Progenitor cell of endocrine pancreas (in vitro differentiated cells): ENCODE results near the gene DZIP3. TPM values are rescaled to one million over a fixed set of nuclear protein-coding genes. Genes with fewer than 3 reads are reported as not detected.

ENCODE experiments used
- DNase-seq: peaks from one replicate; pipeline ENCODE4 v3.0.0; 2021; ENCODE audit warnings: low spot score; ENCODE audit not compliant: unreplicated experiment
- H3K27ac Mint-ChIP-seq: 2 replicates; pipeline ENCODE4 v1.8.0; 2021; ENCODE audit warnings: mild to moderate bottlenecking, moderate library complexity, mixed read lengths
- H3K27me3 Mint-ChIP-seq: 2 replicates; pipeline ENCODE4 v1.8.0; 2021; ENCODE audit warnings: mixed read lengths
- H3K36me3 Mint-ChIP-seq: 2 replicates; pipeline ENCODE4 v1.8.0; 2022; ENCODE audit warnings: mixed read lengths; ENCODE audit not compliant: insufficient read depth
- H3K4me1 Mint-ChIP-seq: 2 replicates; pipeline ENCODE4 v1.8.0; 2021; ENCODE audit warnings: low read depth, mixed read lengths
- H3K4me3 Mint-ChIP-seq: 2 replicates; pipeline ENCODE4 v1.8.0; 2021; ENCODE audit warnings: low read depth, mild to moderate bottlenecking, moderate library complexity, mixed read lengths
- H3K9me3 Mint-ChIP-seq: 2 replicates; pipeline ENCODE4 v1.8.0; 2021; ENCODE audit warnings: low read depth, mixed read lengths
- total RNA-seq: library from RNA; stranded (reverse); gene quantifications from 2 replicates; pipeline ENCODE4 v1.2.1, GENCODE V29; 2021
- TF ChIP-seq, protein P1 (sequence below): fragments of 200-600 bp; sonication (generic); IDR thresholded peaks from one replicate; pipeline ENCODE4 v1.5.0; 2021; ENCODE audit warnings: antibody characterized with exemption, mild to moderate bottlenecking; ENCODE audit not compliant: unreplicated experiment

Gene DZIP3
- total RNA-seq, 1 donor from 2014 or later = 33.6 TPM

DNA sequence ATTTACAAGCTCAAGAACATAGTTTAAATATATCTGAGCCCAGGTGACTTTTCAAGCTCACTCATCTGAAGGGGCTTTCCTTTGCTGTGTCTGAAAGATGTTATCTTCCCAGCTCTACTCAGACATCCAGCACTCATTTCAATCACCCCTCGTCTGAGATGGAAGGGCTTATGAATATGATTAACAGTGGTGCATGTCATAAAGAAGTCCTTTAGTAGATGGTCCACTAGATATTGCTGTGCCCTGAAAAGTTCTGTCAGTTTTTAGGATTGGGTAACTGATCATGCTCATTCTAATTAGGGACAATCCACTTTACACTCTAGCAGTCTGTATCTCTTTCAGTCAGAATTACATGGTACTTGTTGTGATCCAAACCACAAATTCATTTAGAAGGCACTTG lies 139.4 kb downstream of the DZIP3 start:
- H3K36me3 Mint-ChIP-seq = no peaks in the 10 kb centered on the region
- no peak for DNase-seq
- no peaks in the 10 kb centered on the region for H3K9me3 Mint-ChIP-seq
- TF ChIP-seq, protein P1, sequence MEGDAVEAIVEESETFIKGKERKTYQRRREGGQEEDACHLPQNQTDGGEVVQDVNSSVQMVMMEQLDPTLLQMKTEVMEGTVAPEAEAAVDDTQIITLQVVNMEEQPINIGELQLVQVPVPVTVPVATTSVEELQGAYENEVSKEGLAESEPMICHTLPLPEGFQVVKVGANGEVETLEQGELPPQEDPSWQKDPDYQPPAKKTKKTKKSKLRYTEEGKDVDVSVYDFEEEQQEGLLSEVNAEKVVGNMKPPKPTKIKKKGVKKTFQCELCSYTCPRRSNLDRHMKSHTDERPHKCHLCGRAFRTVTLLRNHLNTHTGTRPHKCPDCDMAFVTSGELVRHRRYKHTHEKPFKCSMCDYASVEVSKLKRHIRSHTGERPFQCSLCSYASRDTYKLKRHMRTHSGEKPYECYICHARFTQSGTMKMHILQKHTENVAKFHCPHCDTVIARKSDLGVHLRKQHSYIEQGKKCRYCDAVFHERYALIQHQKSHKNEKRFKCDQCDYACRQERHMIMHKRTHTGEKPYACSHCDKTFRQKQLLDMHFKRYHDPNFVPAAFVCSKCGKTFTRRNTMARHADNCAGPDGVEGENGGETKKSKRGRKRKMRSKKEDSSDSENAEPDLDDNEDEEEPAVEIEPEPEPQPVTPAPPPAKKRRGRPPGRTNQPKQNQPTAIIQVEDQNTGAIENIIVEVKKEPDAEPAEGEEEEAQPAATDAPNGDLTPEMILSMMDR = no peak
- H3K27ac Mint-ChIP-seq = no peak overlapping the region
- no peaks in the 10 kb centered on the region for H3K27me3 Mint-ChIP-seq
- no peak overlapping the region for H3K4me3 Mint-ChIP-seq
- peaks cover 5% of the 10 kb centered on the region for H3K4me1 Mint-ChIP-seq

DNA sequence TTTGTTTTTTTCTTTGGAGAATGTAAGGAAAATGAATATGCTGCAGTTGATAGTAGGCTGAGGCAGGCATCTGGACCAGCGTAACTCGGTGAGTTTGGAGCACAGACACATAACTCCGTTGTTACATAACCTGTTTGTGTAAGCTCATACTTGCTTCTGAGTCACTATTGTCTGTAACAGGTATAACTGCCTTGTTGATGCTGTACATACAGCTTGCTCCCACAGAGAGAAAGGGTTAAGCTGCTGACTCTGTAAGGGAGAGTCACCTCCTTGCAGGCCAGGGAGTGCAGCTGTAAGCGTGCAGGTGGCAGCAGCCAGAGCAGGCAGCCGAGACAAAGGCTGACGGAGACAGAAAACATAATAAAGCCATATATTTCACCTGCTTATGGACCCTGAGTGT lies 147.3 kb downstream of the DZIP3 start:
- H3K4me3 Mint-ChIP-seq = no peak overlapping the region

DNA sequence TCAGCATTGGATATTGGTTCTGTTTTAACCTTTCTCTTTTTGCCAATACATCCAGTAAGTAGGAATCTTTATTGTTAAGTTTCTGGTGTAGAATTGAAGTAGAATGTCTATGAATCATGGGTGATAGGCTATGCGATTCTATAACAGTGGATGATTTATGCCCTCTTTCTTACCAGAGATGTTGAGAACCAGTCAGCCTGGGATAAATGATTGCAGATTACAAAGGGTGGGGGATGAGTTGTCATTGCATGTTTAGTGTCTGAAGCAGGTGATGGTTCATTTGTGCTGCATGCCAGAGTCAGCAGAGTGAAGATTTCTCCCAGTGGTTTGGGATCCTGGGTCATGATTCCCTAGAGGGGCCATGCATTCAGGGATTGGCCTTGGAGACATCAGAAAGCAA lies 153.4 kb downstream of the DZIP3 start:
- DNase-seq = no peak
- Mint-ChIP-seq H3K4me3 (no peak overlapping the region), H3K4me1 (no peaks in the 10 kb centered on the region), H3K27ac (no peak overlapping the region), H3K27me3 (no peaks in the 10 kb centered on the region), H3K9me3 (no peaks in the 10 kb centered on the region), H3K36me3 (no peaks in the 10 kb centered on the region)
- TF ChIP-seq, protein P1 = no peak

More for the DNA sequence above, 147.3 kb downstream of the DZIP3 start:
- H3K9me3 Mint-ChIP-seq = no peaks in the 10 kb centered on the region
- TF ChIP-seq, protein P1 = no peak
- no peaks in the 10 kb centered on the region for H3K36me3 Mint-ChIP-seq
- DNase-seq = no peak
- H3K27me3 Mint-ChIP-seq = peaks cover 3% of the 10 kb centered on the region
- H3K4me1 Mint-ChIP-seq = no peaks in the 10 kb centered on the region
- no peak overlapping the region for H3K27ac Mint-ChIP-seq

Other genes starting within 250 kb of the DZIP3 start
- gene MYH15, start 79.1 kb upstream of the DZIP3 start, total RNA-seq = 0.91 and 0.96 TPM in 2 replicates
- 21.0 and 25.1 TPM in 2 replicates for gene CIP2A, start 284 bp upstream of the DZIP3 start, total RNA-seq
- gene RETNLB, start 167.7 kb downstream of the DZIP3 start, total RNA-seq = not detected in 2 replicates
- not detected in 2 replicates for gene TRAT1, start 233.1 kb downstream of the DZIP3 start, total RNA-seq